NCI-H1105 treated with DMSO at 0.1 percent for 48 hours (cell line): ENCODE data around the gene CDH23.

Experiments used
- DNase-seq: peaks from one replicate; lab custom pipeline; 2025; lab: John Stamatoyannopoulos, UW

CDH23 gene

GRCh38 chr10:71821909-71822763 is 425.4 kb downstream of the CDH23 start:
- no peak for DNase-seq

- DNase-seq = no peak
Measured at GRCh38 chr10:71823356-71823755, 426.6 kb downstream of the CDH23 start.

GRCh38 chr10:71824333-71824732 is 427.6 kb downstream of the CDH23 start:
- DNase-seq = no peak

GRCh38 chr10:71825217-71825616 is 428.5 kb downstream of the CDH23 start:
- no peak for DNase-seq

GRCh38 chr10:71827852-71828251 is 431.1 kb downstream of the CDH23 start:
- no peak for DNase-seq

GRCh38 chr10:71828702-71829101 is 432.0 kb downstream of the CDH23 start:
- DNase-seq = no peak

GRCh38 chr10:71829171-71829570 is 432.5 kb downstream of the CDH23 start:
- DNase-seq = no peak

GRCh38 chr10:71829896-71830295 is 433.2 kb downstream of the CDH23 start:
- DNase-seq = no peak

GRCh38 chr10:71830726-71831125 is 434.0 kb downstream of the CDH23 start:
- no peak for DNase-seq

- no peak for DNase-seq
Measured at GRCh38 chr10:71831646-71832552, 435.2 kb downstream of the CDH23 start.

- DNase-seq = no peak
Measured at GRCh38 chr10:71832967-71833366, 436.2 kb downstream of the CDH23 start.

- no peak for DNase-seq
Measured at GRCh38 chr10:71833451-71834342, 437.0 kb downstream of the CDH23 start.

GRCh38 chr10:71834343-71834674 is 437.6 kb downstream of the CDH23 start:
- no peak for DNase-seq

GRCh38 chr10:71835671-71836595 is 439.2 kb downstream of the CDH23 start:
- no peak for DNase-seq

- DNase-seq = no peak
Measured at GRCh38 chr10:71836596-71836974, 439.9 kb downstream of the CDH23 start.

GRCh38 chr10:71837098-71837827 is 440.5 kb downstream of the CDH23 start:
- no peak for DNase-seq

GRCh38 chr10:71838264-71839211 is 441.8 kb downstream of the CDH23 start:
- no peak for DNase-seq

- DNase-seq = peak; percentile 71
Measured at GRCh38 chr10:71840177-71840957, 443.6 kb downstream of the CDH23 start.
